Dermis blood vessel endothelial cell (primary cell): ENCODE results near the gene SLFN12L. TPM values are rescaled to one million over a fixed set of nuclear protein-coding genes. Genes with fewer than 3 reads are reported as not detected.
A peak's percentile ranks its signal among the peaks of the same experiment; 100 is the strongest.
"Not testable (repeated sequence)": the region's sequence is repeated elsewhere in the genome, so short reads cannot be mapped to it uniquely, and the experiment has no call there.

Experiments
- DNase-seq: peaks from one replicate; pipeline ENCODE4 v3.0.0; 2010
- total RNA-seq: library from RNA; depleted of rRNA; stranded (reverse); fragments of >200 nt; gene quantifications from 2 replicates; pipeline ENCODE4 v1.2.3, GENCODE V29; 2014

Gene SLFN12L
- under 0.01 and 0.05 TPM in 2 replicates for total RNA-seq

GRCh38 chr17:35537601-35538141 lies at the start of gene SLFN12L:
Gene SLFN12L (minus strand): TSS chr17:35537678. CDS start chr17:35522364, 15,314 bp downstream.
- no peak for DNase-seq

- no peak for DNase-seq
Observed at GRCh38 chr17:35586569-35587073, 49.1 kb upstream of the SLFN12L start.

- no peak for DNase-seq
Observed at GRCh38 chr17:35584061-35584460, 46.6 kb upstream of the SLFN12L start.

GRCh38 chr17:35578929-35579432 lies 41.5 kb upstream of the SLFN12L start:
- no peak for DNase-seq

- peak; percentile 86 for DNase-seq
Observed at GRCh38 chr17:35578197-35578928, 40.9 kb upstream of the SLFN12L start, which contains the start of gene PEX12. Gene PEX12 (minus strand): TSS chr17:35578571. CDS start chr17:35578021, 550 bp downstream.

GRCh38 chr17:35577830-35578196 lies 40.3 kb upstream of the SLFN12L start:
- peak; percentile 45 for DNase-seq

- DNase-seq = no peak
Observed at GRCh38 chr17:35575759-35576158, 38.3 kb upstream of the SLFN12L start.

GRCh38 chr17:35569405-35569804 lies 31.9 kb upstream of the SLFN12L start:
- DNase-seq = no peak

GRCh38 chr17:35568561-35568960 lies 31.1 kb upstream of the SLFN12L start:
- DNase-seq = peak; percentile 67

- no peak for DNase-seq
Observed at GRCh38 chr17:35566968-35567367, 29.5 kb upstream of the SLFN12L start.

GRCh38 chr17:35563181-35563580 lies 25.7 kb upstream of the SLFN12L start:
- DNase-seq = not testable (repeated sequence)

GRCh38 chr17:35560703-35561102 lies 23.2 kb upstream of the SLFN12L start, which contains the start of gene SLFN14:
Gene SLFN14 (minus strand): TSS chr17:35560819. CDS start chr17:35558062, 2,757 bp downstream.
- peak; percentile 30 for DNase-seq

- peak; percentile 39 for DNase-seq
Observed at GRCh38 chr17:35559495-35560210, 22.2 kb upstream of the SLFN12L start.

GRCh38 chr17:35557353-35557752 lies 19.9 kb upstream of the SLFN12L start:
- DNase-seq = no peak

GRCh38 chr17:35555691-35556090 lies 18.2 kb upstream of the SLFN12L start:
- peak; percentile 36 for DNase-seq

GRCh38 chr17:35554668-35555067 lies 17.2 kb upstream of the SLFN12L start:
- no peak for DNase-seq

- DNase-seq = no peak
Observed at GRCh38 chr17:35553310-35553709, 15.8 kb upstream of the SLFN12L start.

GRCh38 chr17:35548978-35549377 lies 11.5 kb upstream of the SLFN12L start:
- DNase-seq = no peak

GRCh38 chr17:35548208-35548810 lies 10.8 kb upstream of the SLFN12L start:
- no peak for DNase-seq

GRCh38 chr17:35546487-35546886 lies 9.0 kb upstream of the SLFN12L start:
- no peak for DNase-seq

GRCh38 chr17:35545150-35545549 lies 7.7 kb upstream of the SLFN12L start:
- DNase-seq = no peak

GRCh38 chr17:35543856-35544255 lies 6.4 kb upstream of the SLFN12L start:
- DNase-seq = peak; percentile 65

GRCh38 chr17:35542990-35543389 lies 5.5 kb upstream of the SLFN12L start:
- peak; percentile 87 for DNase-seq
